AG04449 (cell line): ENCODE results near the gene PRSS2.

Experiments used
- CTCF ChIA-PET: fragments of 350-600 bp; formaldehyde crosslinking; extraction: SDS; loops from one replicate; lab custom pipeline; 2021; ENCODE audit warnings: antibody characterized with exemption; lab: Yijun Ruan, JAX
- POLR2A ChIA-PET: fragments of 400-600, 350-600 bp; formaldehyde crosslinking; extraction: SDS; loops from one replicate; lab custom pipeline; 2020; ENCODE audit warnings: antibody characterized with exemption, inconsistent platforms; lab: Yijun Ruan, JAX
- DNase-seq: peaks from one replicate; pipeline ENCODE4 v3.0.0-alpha.2; 2010; ENCODE audit warnings: low read depth, low spot score
- H3K4me3 ChIP-seq: 2 replicates; pipeline ENCODE4 v1.5.1; 2011; ENCODE audit warnings: low read depth, mild to moderate bottlenecking, control low read depth, low read length
- TF ChIP-seq, protein P1 (sequence below): IDR thresholded peaks from one replicate; pipeline ENCODE4 v1.5.1; 2011; ENCODE audit warnings: mild to moderate bottlenecking, moderate library complexity, low read length, control low read depth, inconsistent platforms; ENCODE audit not compliant: insufficient read depth; ENCODE audit errors: missing control alignments

Gene PRSS2

DNA sequence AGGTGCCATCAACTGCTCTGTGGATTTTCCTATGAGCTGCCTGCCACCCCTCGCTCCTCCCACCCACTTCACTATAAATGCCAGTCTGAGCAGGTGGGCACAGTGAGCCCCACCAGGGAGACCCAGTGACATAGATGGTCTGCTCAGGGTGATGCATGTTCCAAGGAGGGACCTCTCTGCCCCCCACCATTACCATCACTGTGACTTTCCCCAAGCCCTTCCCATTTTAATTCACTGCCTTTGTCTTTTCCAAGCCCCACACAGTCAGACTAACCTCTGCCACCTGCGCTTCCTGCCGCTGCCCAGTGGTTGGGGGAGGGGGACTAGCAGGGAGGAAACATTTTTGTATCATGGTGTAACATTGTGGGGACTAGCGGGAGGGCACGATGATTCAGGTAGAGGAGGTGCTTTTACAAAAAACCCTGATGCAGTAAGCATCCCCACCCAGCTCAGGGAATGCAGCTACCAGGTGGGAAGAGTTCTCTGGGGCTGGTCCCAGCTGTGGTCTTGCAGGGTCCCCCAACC, 24.6 kb downstream of the PRSS2 start:
- no peak overlapping the region for H3K4me3 ChIP-seq
- ChIA-PET CTCF (interaction anchor here (1.2 to 9.6 kb wide), 3 partner anchors 11 to 208 kb away, joined by 3 to 90 read pairs (median 46); no protein-coding TSS in a partner anchor), POLR2A (interaction anchor here (0.6 kb wide), 1 partner anchor 343 kb away, joined by 3 read pairs; no protein-coding TSS in a partner anchor)
- no peak for DNase-seq
- TF ChIP-seq, protein P1, sequence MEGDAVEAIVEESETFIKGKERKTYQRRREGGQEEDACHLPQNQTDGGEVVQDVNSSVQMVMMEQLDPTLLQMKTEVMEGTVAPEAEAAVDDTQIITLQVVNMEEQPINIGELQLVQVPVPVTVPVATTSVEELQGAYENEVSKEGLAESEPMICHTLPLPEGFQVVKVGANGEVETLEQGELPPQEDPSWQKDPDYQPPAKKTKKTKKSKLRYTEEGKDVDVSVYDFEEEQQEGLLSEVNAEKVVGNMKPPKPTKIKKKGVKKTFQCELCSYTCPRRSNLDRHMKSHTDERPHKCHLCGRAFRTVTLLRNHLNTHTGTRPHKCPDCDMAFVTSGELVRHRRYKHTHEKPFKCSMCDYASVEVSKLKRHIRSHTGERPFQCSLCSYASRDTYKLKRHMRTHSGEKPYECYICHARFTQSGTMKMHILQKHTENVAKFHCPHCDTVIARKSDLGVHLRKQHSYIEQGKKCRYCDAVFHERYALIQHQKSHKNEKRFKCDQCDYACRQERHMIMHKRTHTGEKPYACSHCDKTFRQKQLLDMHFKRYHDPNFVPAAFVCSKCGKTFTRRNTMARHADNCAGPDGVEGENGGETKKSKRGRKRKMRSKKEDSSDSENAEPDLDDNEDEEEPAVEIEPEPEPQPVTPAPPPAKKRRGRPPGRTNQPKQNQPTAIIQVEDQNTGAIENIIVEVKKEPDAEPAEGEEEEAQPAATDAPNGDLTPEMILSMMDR, result no peak

DNA sequence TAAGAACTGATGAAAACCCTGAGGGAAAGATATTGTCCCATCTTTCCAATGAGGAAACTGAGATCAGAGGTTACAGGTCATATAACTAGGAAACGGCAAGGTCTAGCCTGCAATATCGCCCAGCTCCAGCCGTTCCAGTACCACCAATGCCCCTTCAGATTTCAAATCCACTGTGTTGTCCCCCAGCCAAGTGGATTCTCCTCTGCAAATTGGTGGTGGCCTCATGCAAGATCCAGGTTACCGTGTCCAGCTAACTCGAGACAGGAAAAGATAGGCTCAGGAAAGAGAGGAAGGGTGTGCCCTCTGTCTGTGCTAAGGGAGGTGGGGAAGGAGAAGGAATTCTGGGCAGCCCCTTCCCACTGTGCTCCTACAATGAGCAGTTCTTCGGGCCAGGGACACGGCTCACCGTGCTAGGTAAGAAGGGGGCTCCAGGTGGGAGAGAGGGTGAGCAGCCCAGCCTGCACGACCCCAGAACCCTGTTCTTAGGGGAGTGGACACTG, 25.3 kb downstream of the PRSS2 start:
- POLR2A ChIA-PET, result interaction anchor here (0.6 kb wide), 1 partner anchor 344 kb away, joined by 3 read pairs; no protein-coding TSS in a partner anchor
- CTCF ChIA-PET, result interaction anchor here (0.8 to 9.6 kb wide), 5 partner anchors 12 to 383 kb away, joined by 3 to 90 read pairs (median 3); no protein-coding TSS in a partner anchor
- H3K4me3 ChIP-seq, result peak overlapping the region; percentile 57
- TF ChIP-seq, protein P1, result no peak
- DNase-seq, result no peak

DNA sequence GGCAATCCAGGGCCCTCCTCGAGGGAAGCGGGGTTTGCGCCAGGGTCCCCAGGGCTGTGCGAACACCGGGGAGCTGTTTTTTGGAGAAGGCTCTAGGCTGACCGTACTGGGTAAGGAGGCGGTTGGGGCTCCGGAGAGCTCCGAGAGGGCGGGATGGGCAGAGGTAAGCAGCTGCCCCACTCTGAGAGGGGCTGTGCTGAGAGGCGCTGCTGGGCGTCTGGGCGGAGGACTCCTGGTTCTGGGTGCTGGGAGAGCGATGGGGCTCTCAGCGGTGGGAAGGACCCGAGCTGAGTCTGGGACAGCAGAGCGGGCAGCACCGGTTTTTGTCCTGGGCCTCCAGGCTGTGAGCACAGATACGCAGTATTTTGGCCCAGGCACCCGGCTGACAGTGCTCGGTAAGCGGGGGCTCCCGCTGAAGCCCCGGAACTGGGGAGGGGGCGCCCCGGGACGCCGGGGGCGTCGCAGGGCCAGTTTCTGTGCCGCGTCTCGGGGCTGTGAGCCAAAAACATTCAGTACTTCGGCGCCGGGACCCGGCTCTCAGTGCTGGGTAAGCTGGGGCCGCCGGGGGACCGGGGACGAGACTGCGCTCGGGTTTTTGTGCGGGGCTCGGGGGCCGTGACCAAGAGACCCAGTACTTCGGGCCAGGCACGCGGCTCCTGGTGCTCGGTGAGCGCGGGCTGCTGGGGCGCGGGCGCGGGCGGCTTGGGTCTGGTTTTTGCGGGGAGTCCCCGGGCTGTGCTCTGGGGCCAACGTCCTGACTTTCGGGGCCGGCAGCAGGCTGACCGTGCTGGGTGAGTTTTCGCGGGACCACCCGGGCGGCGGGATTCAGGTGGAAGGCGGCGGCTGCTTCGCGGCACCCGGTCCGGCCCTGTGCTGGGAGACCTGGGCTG, 26.0 kb downstream of the PRSS2 start:
- TF ChIP-seq, protein P1, result no peak
- ChIA-PET POLR2A (no interaction called here), CTCF (interaction anchor here (0.8 to 9.6 kb wide), 7 partner anchors 9 to 384 kb away, joined by 3 to 90 read pairs (median 5); no protein-coding TSS in a partner anchor)
- H3K4me3 ChIP-seq, result peak overlapping the region; percentile 57
- DNase-seq, result no peak

DNA sequence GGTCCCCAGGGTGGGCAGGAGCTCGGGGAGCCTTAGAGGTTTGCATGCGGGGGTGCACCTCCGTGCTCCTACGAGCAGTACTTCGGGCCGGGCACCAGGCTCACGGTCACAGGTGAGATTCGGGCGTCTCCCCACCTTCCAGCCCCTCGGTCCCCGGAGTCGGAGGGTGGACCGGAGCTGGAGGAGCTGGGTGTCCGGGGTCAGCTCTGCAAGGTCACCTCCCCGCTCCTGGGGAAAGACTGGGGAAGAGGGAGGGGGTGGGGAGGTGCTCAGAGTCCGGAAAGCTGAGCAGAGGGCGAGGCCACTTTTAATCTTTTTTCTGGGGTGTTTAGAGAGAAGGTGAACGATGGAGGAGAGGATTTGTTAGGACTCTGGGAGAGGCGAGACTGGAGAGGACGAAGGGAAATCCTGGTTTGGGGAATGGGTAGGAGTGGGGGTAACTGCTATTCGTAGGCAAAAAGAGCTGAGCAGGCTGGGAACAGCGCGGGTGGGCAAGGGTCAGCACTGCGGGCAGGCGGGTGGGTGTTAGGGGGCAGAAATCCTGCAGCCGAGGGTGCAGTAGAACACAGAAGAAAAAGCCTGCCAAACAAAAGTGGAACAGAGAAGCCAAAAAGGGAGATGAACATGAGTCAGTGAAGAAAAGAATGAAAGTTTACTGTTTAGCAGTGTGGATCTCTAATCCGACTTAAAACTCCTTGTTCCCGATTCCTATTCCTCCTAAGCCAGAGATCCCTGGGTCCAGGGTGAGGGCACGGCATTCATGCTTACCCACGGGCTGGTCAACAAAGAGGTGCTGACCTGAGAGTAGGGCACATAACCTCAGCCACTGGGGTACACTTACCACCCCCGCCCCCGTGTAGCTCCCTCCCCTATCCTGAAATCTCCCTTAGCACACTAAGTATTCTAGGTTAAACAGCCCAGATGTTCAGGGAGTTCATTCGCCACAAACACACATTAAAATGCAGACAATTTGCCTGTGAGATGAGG, 26.9 kb downstream of the PRSS2 start:
- DNase-seq, result no peak
- peak overlapping the region; percentile 57 for H3K4me3 ChIP-seq
- POLR2A ChIA-PET, result no interaction called here
- TF ChIP-seq, protein P1, result no peak
- CTCF ChIA-PET, result interaction anchor here (1.0 to 9.6 kb wide), 9 partner anchors 8 to 374 kb away, joined by 3 to 90 read pairs (median 5); no protein-coding TSS in a partner anchor

DNA sequence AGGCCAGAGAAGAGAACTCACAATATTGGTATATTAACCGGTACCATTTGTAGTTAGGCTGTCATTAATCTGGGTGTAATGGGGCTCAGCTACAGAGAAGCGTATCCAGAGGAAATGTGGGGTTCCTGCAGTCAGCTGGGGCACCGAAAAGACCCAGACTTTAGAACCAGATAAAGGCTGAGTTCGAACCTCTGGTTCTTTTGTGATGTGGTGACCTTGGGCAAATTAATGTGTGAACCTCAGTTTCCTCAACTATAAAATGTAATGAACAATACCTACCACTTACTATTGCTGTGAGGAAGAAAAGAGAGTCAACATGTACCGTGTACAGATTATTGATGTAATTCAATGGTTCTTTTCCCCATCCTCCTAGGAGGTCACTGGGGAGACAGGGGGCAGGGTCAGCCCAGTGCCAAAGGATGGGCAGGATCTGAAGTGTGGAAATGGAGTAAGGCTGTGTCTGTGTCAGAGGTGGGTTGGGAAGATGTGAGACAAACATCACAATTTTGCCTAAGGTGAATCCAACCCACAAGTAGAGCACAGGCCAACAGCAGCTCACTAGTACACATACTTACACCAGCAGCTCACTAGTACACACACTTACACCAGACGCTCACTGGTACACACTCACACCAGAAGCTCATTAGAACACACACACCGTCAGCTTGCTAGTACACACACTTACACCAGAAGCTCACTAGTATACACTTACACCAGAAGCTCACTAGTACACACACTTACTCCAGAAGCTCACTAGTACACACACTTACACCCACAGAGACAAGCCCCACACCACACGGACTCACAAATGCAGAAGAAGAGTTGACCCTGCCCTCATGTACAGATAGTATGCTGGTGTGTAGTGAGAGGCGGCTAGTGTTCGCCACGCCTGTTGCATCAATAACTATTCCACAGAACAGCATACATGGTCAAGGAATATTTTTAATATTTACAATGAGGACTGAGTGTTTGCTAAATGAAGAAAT, 28.0 kb downstream of the PRSS2 start:
- H3K4me3 ChIP-seq, result no peak overlapping the region
- DNase-seq, result no peak
- POLR2A ChIA-PET, result no interaction called here
- CTCF ChIA-PET, result interaction anchor here (1.0 to 9.6 kb wide), 8 partner anchors 10 to 376 kb away, joined by 3 to 90 read pairs (median 6); no protein-coding TSS in a partner anchor
- TF ChIP-seq, protein P1, result no peak
